SK-N-DZ (cell line): ENCODE data around the gene SESTD1. TPM values are rescaled to one million over a fixed set of nuclear protein-coding genes. Genes with fewer than 3 reads are reported as not detected.

Source experiments
- DNase-seq: peaks from one replicate; pipeline ENCODE4 v3.0.0-alpha.2; 2015; ENCODE audit warnings: low spot score
- polyA plus RNA-seq, 2 experiments: library from polyadenylated mRNA; depleted of rRNA; stranded (reverse); fragments of >200 nt; gene quantifications; 2 replicates each; pipeline ENCODE4 v1.2.3, GENCODE V29; 2014

Gene SESTD1
- polyA plus RNA-seq (2014; cell fraction: cytosol; rRNA removed), result 17.0 and 19.1 TPM in 2 replicates
- polyA plus RNA-seq (2014; cell fraction: nucleus; rRNA removed), result 16.4 and 18.5 TPM in 2 replicates

GRCh38 chr2:179264368-179265081 lies at the start of gene SESTD1:
Gene SESTD1 (minus strand): TSS chr2:179264832. CDS start chr2:179191841, 72,991 bp downstream.
- peak; percentile 59 for DNase-seq

GRCh38 chr2:179313057-179313456 lies 48.4 kb upstream of the SESTD1 start:
- DNase-seq, result no peak

GRCh38 chr2:179311101-179311500 lies 46.5 kb upstream of the SESTD1 start:
- peak; percentile 7 for DNase-seq

- DNase-seq, result no peak
These were observed 43.2 kb upstream of the SESTD1 start for GRCh38 chr2:179307616-179308371.

- no peak for DNase-seq
These were observed 40.5 kb upstream of the SESTD1 start for GRCh38 chr2:179305125-179305524.

GRCh38 chr2:179304424-179304823 lies 39.8 kb upstream of the SESTD1 start:
- no peak for DNase-seq

- no peak for DNase-seq
These were observed 38.3 kb upstream of the SESTD1 start for GRCh38 chr2:179302764-179303571.

- DNase-seq, result no peak
These were observed 37.5 kb upstream of the SESTD1 start for GRCh38 chr2:179302149-179302548.

- no peak for DNase-seq
These were observed 34.0 kb upstream of the SESTD1 start for GRCh38 chr2:179298666-179299065.

GRCh38 chr2:179297927-179298326 lies 33.3 kb upstream of the SESTD1 start:
- no peak for DNase-seq

- DNase-seq, result no peak
These were observed 25.7 kb upstream of the SESTD1 start for GRCh38 chr2:179290329-179290728.

- no peak for DNase-seq
These were observed 20.4 kb upstream of the SESTD1 start for GRCh38 chr2:179285060-179285459.

- DNase-seq, result no peak
These were observed 13.0 kb upstream of the SESTD1 start for GRCh38 chr2:179277429-179278196.

GRCh38 chr2:179275253-179276012 lies 10.8 kb upstream of the SESTD1 start:
- no peak for DNase-seq

- DNase-seq, result no peak
These were observed 10.1 kb upstream of the SESTD1 start for GRCh38 chr2:179274749-179275148.

- no peak for DNase-seq
These were observed 8.9 kb upstream of the SESTD1 start for GRCh38 chr2:179273461-179273962.

- no peak for DNase-seq
These were observed 8.0 kb upstream of the SESTD1 start for GRCh38 chr2:179272406-179273192.

- DNase-seq, result no peak
These were observed 6.1 kb upstream of the SESTD1 start for GRCh38 chr2:179270689-179271088.

- no peak for DNase-seq
These were observed 3.8 kb upstream of the SESTD1 start for GRCh38 chr2:179268277-179268925.
